OCI-LY7 (cell line): Measurements from ENCODE around the gene IFITM2. TPM values are rescaled to one million over a fixed set of nuclear protein-coding genes. Genes with fewer than 3 reads are reported as not detected.

Experiments
- BruUV-seq: library from RNA; stranded (reverse); fragments of 400-500 nt; replicated peaks from 2 replicates; lab custom pipeline; 2021; lab: Mats Ljungman, UMichigan
- CTCF ChIA-PET: fragments of 300-600 bp; sonication (Branson Sonifier 250); formaldehyde crosslinking; loops from one replicate; lab custom pipeline; 2022; ENCODE audit warnings: antibody characterized with exemption; ENCODE audit not compliant: unreplicated experiment; lab: Charles Lee
- POLR2A ChIA-PET: fragments of 300-600 bp; sonication (Branson Sonifier 250); formaldehyde crosslinking; loops from one replicate; lab custom pipeline; 2022; ENCODE audit warnings: antibody characterized with exemption; lab: Charles Lee
- DNase-seq: peaks from one replicate; pipeline ENCODE4 v3.0.0-alpha.2; 2015; ENCODE audit warnings: low spot score
- H2AFZ ChIP-seq: fragments of 200-600 bp; sonication (generic), shearing (Covaris generic); 2 replicates; pipeline ENCODE4 v1.6.1; 2014; ENCODE audit warnings: mild to moderate bottlenecking, antibody characterized with exemption, low read length, moderate library complexity
- H3K27ac ChIP-seq: fragments of 200-600 bp; sonication (generic); 2 replicates; pipeline ENCODE4 v1.5.1; 2014; ENCODE audit warnings: mixed run types, low read depth, mild to moderate bottlenecking, moderate library complexity, low read length, inconsistent platforms; ENCODE audit not compliant: poor library complexity, severe bottlenecking
- H3K36me3 ChIP-seq: fragments of 200-600 bp; sonication (generic); 2 replicates; pipeline ENCODE4 v1.6.1; 2014; ENCODE audit warnings: mild to moderate bottlenecking, antibody characterized with exemption, low read length, moderate library complexity, mixed read lengths; ENCODE audit not compliant: insufficient read depth
- H3K4me1 ChIP-seq: fragments of 200-600 bp; sonication (generic); 2 replicates; pipeline ENCODE4 v1.5.1; 2014; ENCODE audit warnings: mild to moderate bottlenecking, low read length; ENCODE audit not compliant: insufficient read depth, poor library complexity, severe bottlenecking
- H3K4me2 ChIP-seq: fragments of 200-600 bp; sonication (generic); 2 replicates; pipeline ENCODE4 v1.6.1; 2014; ENCODE audit warnings: mild to moderate bottlenecking, low read length
- H3K4me3 ChIP-seq: fragments of 200-600 bp; sonication (generic); 2 replicates; pipeline ENCODE4 v1.5.1; 2014; ENCODE audit warnings: mild to moderate bottlenecking, low read depth, low read length; ENCODE audit not compliant: poor library complexity, severe bottlenecking
- H3K79me2 ChIP-seq: fragments of 200-600 bp; sonication (generic); 2 replicates; pipeline ENCODE4 v1.6.1; 2016; ENCODE audit warnings: low read depth, mild to moderate bottlenecking, low read length, moderate library complexity, mixed read lengths; ENCODE audit not compliant: insufficient read depth
- H3K9me2 ChIP-seq: fragments of 200-600 bp; sonication (generic); 2 replicates; pipeline ENCODE4 v1.6.1; 2016; ENCODE audit warnings: mild to moderate bottlenecking, low read length, mixed read lengths; ENCODE audit not compliant: insufficient read depth
- H3K9me3 ChIP-seq: fragments of 200-600 bp; sonication (generic); 2 replicates; pipeline ENCODE4 v1.6.1; 2014; ENCODE audit warnings: mild to moderate bottlenecking, mixed run types, low read length, mixed read lengths
- H4K20me1 ChIP-seq: fragments of 200-600 bp; sonication (generic); 2 replicates; pipeline ENCODE4 v1.6.1; 2014; ENCODE audit warnings: mild to moderate bottlenecking, antibody characterized with exemption, low read length, moderate library complexity, mixed read lengths; ENCODE audit not compliant: insufficient read depth
- EZH2phosphoT487 ChIP-seq: fragments of 200-600 bp; sonication (generic); IDR thresholded peaks from 2 replicates; pipeline ENCODE4 v1.6.1; 2018; ENCODE audit warnings: low read depth, borderline replicate concordance, mild to moderate bottlenecking, mixed run types, antibody characterized with exemption, low read length, moderate library complexity, mixed read lengths
- intact Hi-C: fragments of 100-400 bp; cut with micrococcal nuclease; formaldehyde crosslinking; loops from one replicate; pipeline ENCODE4 v1.10.0; 2022; ENCODE audit not compliant: unreplicated experiment
- total RNA-seq, 2 experiments: library from RNA; depleted of rRNA in 1 of 2; stranded (reverse); fragments of >200 nt in 1 of 2; shearing (Covaris generic) in 1 of 2; gene quantifications; 2 replicates each; pipeline ENCODE4 v1.2.3, GENCODE V29; 2014 to 2022
- TF ChIP-seq, protein P1 (sequence below): fragments of 200-600 bp; sonication (generic); conservative IDR thresholded peaks from 2 replicates; pipeline ENCODE4 v1.5.1; 2014; ENCODE audit warnings: mild to moderate bottlenecking, antibody characterized with exemption, low read length, moderate library complexity, mixed read lengths

IFITM2 gene
- total RNA-seq, 2 experiments from 2014 or later = 22.1 to 117 TPM

DNA sequence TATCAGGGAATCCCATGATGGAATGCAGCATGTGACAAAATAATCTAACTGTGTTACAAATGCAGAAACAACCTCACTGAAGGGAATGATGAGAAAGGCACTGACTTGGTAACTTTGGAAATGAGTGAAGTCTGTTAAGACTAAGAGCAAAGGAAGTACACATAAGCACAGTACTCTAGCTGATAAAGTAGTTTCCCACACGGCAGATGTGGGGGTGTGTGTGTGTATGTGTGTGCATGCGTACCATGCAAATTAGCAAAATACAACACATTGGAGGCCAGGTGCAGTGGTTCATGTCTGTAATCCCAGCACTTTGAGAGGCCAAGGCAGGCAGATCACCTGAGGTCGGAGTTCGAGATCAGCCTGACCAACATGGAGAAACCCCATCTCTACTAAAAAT lies 46.0 kb upstream of the IFITM2 start:
- peaks cover 34% of the 10 kb centered on the region for H3K4me1 ChIP-seq
- no peaks in the 10 kb centered on the region for H4K20me1 ChIP-seq
- no peaks in the 10 kb centered on the region for H3K36me3 ChIP-seq
- intact Hi-C loops = no loop called here
- BruUV-seq = no TSS peak
- H2AFZ ChIP-seq = peak overlapping the region; percentile 5; the same call in 1 of the 2 replicates
- ChIA-PET CTCF (interaction anchor here (0.5 to 1.6 kb wide), 2 partner anchors 11 to 103 kb away, joined by 3 to 7 read pairs; no protein-coding TSS in a partner anchor), POLR2A (interaction anchor here (0.7 to 1.9 kb wide), 3 partner anchors 11 to 91 kb away, joined by 3 to 7 read pairs (median 5); partner anchors contain the start of gene PSMD13)
- peaks cover 7% of the 10 kb centered on the region; the same call in 1 of the 2 replicates for H3K9me3 ChIP-seq
- TF ChIP-seq EZH2phosphoT487 = no peak
- TF ChIP-seq, protein P1, sequence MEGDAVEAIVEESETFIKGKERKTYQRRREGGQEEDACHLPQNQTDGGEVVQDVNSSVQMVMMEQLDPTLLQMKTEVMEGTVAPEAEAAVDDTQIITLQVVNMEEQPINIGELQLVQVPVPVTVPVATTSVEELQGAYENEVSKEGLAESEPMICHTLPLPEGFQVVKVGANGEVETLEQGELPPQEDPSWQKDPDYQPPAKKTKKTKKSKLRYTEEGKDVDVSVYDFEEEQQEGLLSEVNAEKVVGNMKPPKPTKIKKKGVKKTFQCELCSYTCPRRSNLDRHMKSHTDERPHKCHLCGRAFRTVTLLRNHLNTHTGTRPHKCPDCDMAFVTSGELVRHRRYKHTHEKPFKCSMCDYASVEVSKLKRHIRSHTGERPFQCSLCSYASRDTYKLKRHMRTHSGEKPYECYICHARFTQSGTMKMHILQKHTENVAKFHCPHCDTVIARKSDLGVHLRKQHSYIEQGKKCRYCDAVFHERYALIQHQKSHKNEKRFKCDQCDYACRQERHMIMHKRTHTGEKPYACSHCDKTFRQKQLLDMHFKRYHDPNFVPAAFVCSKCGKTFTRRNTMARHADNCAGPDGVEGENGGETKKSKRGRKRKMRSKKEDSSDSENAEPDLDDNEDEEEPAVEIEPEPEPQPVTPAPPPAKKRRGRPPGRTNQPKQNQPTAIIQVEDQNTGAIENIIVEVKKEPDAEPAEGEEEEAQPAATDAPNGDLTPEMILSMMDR = no peak
- no peaks in the 10 kb centered on the region for H3K9me2 ChIP-seq
- H3K4me2 ChIP-seq = peak overlapping the region; percentile 44
- DNase-seq = peak; percentile 86
- peak overlapping the region; percentile 17 for H3K27ac ChIP-seq
- no peaks in the 10 kb centered on the region for H3K79me2 ChIP-seq
- no peak overlapping the region for H3K4me3 ChIP-seq

DNA sequence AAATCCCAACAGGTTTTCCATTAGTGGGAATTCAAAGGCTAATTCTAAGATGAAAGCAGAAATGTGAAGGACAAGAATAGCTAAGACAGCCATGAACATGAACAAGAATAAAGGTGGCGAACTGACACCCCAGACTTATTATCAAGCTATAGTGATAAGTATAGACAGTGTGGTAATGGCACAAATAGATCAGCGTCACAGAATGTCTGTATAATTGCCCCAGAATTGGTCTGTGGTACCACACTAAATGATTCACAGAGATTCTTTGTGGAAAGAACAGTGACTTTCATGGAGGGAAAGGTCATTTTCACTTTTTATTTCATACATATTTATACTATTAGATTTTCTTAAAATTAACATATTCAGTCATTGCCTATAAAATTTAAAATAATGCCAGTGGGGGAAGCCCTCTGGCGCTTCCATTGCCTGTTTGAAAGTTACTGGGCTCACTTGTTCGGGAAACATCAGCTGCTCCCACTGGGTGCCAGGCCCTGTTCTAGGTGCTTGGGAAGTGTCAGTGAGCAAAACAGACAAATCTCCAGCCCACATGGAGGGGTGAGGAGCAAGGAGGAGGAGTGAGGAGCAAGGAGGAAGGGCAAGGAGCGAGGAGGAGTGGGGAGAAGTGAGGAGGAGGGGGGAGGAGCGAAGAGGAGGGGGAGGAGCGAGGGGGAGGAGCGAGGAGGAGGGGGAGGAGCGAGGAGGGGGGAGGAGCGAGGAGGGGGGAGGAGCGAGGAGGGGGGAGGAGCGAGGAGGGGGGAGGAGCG lies 40.8 kb upstream of the IFITM2 start:
- Histone ChIP-seq H3K27ac (no peak overlapping the region), H3K36me3 (no peaks in the 10 kb centered on the region), H2AFZ (no peak overlapping the region), H3K79me2 (no peaks in the 10 kb centered on the region), H3K4me3 (no peak overlapping the region), H3K9me3 (peaks cover 7% of the 10 kb centered on the region; the same call in 1 of the 2 replicates), H4K20me1 (no peaks in the 10 kb centered on the region), H3K9me2 (no peaks in the 10 kb centered on the region), H3K4me2 (no peak overlapping the region), H3K4me1 (peaks cover 38% of the 10 kb centered on the region)
- DNase-seq = peak; percentile 53
- BruUV-seq = no TSS peak
- no peak for TF ChIP-seq EZH2phosphoT487
- TF ChIP-seq, protein P1 = no peak
- POLR2A ChIA-PET = interaction anchor here (0.5 to 1.9 kb wide), 3 partner anchors 9 to 46 kb away, joined by 3 to 7 read pairs (median 3); no protein-coding TSS in a partner anchor
- CTCF ChIA-PET = interaction anchor here (0.7 kb wide), 1 partner anchor 86 kb away, joined by 6 read pairs; no protein-coding TSS in a partner anchor
- intact Hi-C loops = no loop called here
